GM18498 (cell line): ENCODE results near the gene CALN1.
"Not testable (repeated sequence)": the region's sequence is repeated elsewhere in the genome, so short reads cannot be mapped to it uniquely, and the experiment has no call there.

ENCODE experiments used
- ATAC-seq: cut with Tn5 transposase; IDR thresholded peaks from one replicate; pipeline ENCODE4 v1.9.1; 2021; ENCODE audit warnings: mild to moderate bottlenecking, moderate library complexity; ENCODE audit not compliant: unreplicated experiment

CALN1 gene

GRCh38 chr7:71996141-71996540 lies 416.0 kb downstream of the CALN1 start:
- ATAC-seq, result no peak

- ATAC-seq, result no peak
These were observed 417.0 kb downstream of the CALN1 start for GRCh38 chr7:71995111-71995510.

DNA sequence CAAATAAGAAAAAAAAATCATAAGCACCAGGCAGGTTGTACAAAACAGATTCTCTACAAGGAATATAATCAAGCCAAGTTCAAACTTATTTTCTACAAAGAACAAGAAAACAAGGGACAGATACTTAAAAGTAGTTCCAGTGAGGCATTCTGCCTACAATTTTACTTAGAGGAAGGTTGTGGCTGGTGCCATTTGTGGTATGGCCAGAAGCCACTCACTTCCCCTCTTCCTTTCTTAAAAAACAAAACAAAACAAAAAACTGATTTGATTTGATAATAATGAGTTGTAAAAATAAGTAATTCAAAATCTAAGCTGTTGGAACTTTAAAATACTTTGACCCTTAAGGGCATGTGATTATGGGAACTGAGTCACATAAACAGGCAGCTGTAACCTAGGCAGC lies 420.6 kb downstream of the CALN1 start:
- no peak for ATAC-seq

DNA sequence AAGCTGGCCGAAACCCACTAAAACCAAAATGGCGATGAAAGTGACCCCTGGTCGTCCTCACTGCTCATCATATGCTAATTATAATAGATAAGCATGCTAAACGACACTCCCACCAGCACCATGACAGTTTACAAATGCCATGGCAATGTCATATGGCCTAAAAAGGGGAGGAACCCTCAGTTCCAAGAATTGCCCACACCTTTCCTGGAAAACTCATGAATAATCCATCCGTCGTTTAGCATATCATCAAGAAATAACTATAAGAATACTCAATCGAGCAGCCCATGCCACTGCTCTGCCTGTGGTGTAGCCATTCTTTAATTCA lies 422.0 kb downstream of the CALN1 start:
- no peak for ATAC-seq

DNA sequence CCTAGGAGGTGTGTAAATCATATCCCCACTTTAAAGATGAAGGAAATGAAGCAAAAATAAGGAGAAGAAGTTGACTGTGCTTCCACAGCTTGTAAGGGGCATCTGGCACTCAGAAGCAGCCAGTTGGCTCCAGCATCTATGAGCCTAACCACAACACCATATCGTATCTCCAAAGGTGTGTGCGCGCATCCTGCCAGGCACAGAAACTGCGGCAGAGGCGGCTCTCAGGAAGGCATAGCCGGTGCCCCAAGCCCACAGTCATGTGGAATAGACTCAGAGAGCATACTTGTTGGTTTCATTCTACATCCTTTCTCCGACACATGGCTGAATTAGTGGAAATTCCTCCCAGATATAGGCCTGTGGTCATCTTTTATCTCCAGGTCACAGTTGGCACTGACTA lies 423.9 kb downstream of the CALN1 start:
- ATAC-seq, result no peak

GRCh38 chr7:71987200-71987767 lies 424.9 kb downstream of the CALN1 start:
- no peak for ATAC-seq

DNA sequence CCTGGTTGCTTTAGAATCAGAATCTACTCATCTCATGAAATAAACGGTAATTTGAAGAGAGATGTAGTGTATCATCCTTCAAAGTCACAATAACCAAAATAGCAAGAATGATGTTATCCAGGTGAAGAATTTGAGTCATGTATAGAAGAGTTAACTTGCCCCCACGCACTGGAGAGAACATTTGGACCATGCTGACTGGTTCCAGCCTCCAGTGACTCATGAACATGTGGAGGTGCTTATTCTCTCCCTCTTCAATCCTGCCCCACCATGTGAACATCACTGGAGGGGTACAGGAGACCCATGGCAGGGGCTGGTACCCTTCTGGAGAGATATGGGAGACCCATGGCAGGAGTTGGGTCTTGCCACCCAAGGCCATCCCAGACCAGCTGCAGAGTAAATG lies 427.8 kb downstream of the CALN1 start:
- ATAC-seq, result no peak

DNA sequence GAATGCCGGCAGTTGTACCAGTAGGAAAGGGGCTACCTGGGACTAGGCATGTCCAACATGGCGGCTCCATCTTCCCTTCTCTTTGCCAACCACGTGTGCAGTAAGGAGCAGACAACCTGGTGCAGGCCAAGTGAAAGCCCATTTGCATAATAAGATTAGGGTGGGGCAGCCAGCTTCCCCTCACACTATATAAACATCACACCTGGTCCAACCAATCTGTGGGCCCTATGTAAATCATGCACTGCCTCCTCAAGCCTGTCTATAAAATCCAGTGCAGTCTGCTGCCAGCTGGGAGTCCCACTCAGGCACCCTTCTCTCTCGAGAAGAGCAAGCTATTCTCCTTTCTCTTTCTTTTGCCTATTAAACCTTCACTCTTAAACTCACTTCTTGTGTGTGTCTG lies 429.3 kb downstream of the CALN1 start:
- no peak for ATAC-seq

GRCh38 chr7:71976645-71977044 lies 435.5 kb downstream of the CALN1 start:
- ATAC-seq, result no peak

- no peak for ATAC-seq
These were observed 437.5 kb downstream of the CALN1 start for GRCh38 chr7:71974611-71975010.

DNA sequence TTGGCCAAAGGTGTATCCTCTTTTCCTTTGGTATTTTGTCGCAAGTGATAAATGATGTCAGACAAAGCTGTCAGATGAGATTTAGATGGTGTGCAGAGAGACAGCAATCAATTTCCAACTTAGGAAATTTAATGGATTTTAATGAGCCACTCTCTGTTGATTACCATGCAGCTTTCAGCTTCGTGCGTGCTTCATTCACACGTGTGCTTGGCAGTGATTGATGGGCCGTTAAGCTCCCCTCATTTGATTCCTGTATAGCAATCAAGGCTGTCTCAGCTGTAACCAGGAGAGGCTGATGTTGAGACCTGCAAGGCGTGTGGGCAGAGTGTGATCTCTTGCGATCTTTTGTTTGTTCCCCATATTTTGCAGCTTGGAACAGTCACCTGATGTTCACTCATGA lies 439.6 kb downstream of the CALN1 start:
- ATAC-seq, result no peak

- ATAC-seq, result no peak
These were observed 441.4 kb downstream of the CALN1 start for GRCh38 chr7:71970725-71971124.

- ATAC-seq, result no peak
These were observed 449.5 kb downstream of the CALN1 start for GRCh38 chr7:71962636-71963035.

- no peak for ATAC-seq
These were observed 450.9 kb downstream of the CALN1 start for GRCh38 chr7:71961283-71961682.

DNA sequence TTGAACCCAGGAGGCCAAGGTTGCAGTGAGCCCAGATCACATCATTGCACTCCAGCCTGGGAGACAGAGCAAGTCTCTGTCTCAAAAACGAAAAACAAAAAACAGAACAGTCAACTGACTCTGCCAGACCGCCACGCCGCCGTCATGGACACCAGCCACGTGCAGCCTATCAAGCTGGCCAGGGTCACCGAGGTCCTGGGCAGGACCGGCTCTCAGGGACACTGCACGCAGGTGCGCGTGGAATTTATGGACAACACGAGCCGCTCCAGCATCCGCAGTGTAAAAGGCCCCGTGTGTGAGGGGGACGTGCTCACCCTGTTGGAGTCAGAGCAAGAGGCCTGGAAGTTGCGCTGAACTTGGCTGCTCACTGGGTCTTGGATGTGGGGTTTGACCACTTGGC lies 470.0 kb downstream of the CALN1 start:
- ATAC-seq, result no peak

DNA sequence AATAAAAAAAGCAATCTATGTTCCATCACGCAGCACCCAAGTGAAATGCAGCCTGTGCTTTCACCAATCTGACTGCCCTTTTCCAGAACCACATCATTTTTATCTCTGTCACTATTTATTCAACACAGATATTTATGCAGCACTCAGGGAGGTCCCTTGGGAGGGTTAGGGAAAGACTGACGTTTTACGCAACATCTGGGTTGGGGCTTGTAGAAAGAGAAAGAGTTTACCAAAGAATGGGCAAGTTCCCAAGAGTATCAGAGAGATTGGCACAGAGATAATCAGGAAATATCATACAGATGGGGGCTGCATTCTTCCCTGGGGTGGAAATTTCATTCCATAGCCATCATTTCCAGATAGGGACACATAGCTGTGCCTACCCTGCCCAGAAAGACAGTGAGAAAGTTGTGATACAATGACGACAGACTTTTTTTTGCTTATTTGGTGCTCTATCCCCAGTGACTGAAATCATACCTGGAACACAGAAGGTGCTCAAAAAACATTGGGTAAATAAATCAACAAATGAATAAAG lies 474.2 kb downstream of the CALN1 start:
- no peak for ATAC-seq

- ATAC-seq, result no peak
These were observed 476.5 kb downstream of the CALN1 start for GRCh38 chr7:71935674-71936073.

- ATAC-seq, result no peak
These were observed 478.7 kb downstream of the CALN1 start for GRCh38 chr7:71933426-71933825.

- no peak for ATAC-seq
These were observed 486.5 kb downstream of the CALN1 start for GRCh38 chr7:71925663-71926062.

DNA sequence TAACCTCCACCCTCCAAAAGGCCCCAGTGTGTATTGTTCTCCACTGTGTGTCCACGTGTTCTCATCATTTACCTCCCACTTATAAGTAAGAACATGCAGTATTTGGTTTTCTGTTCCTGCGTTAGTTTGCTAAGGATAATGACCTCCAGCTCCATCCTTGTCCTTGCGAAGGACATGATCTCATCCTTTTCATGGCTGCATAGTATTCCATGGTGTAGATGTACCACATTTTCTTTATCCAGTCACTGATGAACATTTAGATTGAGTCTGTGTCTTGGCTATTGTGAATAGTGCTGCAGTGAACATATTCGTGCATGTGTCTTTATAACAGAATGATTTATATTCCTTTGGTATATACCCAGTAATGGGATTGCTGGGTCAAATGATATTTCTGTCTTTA lies 497.9 kb downstream of the CALN1 start:
- ATAC-seq, result not testable (repeated sequence)

DNA sequence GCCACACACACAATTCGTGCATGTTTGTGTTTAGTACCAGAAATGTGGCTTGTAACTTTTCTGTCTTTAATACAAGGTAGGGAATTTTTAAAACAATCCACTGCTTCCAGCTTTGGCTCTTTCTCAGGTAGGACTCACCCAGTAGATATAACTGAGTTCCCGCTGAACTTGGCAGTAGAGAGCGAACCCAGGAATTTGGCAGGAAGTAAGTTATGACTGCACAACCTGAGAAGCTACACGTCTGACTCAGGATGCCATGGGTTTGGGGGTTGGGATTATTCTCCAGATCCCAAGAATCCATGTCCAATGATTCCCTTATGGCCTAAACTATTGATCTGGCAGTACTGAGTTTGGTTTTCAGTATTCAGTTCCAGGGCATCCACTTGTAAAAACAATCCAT lies 499.7 kb downstream of the CALN1 start:
- no peak for ATAC-seq

GRCh38 chr7:71911051-71911450 lies 501.1 kb downstream of the CALN1 start:
- ATAC-seq, result no peak

DNA sequence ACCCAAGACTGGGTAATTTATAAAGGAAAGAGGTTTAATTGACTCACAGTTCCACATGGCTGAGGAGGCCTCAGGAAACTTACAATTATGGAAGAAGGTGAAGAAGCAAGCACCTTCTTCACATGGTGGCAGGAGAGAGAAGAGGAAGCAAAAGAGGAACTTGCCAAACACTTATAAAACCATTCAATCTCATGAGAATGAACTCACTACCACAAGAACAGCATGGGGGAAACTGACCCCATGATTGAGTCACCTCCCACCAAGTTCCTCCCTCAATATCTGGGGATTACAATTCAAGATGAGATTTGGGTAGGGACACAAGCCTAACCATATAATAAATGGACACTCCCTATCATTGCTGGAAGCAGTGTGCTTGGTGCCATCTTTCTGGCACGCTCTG lies 506.3 kb downstream of the CALN1 start:
- ATAC-seq, result no peak

GRCh38 chr7:71904484-71904883 lies 507.7 kb downstream of the CALN1 start:
- no peak for ATAC-seq
